ENCODE results near the gene ETV3.

ETV3 gene

GRCh38 chr1:157108448-157108847 is 29.7 kb downstream of the ETV3 start:
- TF ChIP-seq POLR2AphosphoS5 (IDR thresholded peaks at IDR 0.05; ENCODE audit: low read depth, low read length) (no peak), TAF1 (IDR thresholded peaks at IDR 0.05; ENCODE audit: borderline replicate concordance, insufficient read depth, low read length) (no peak), REST (IDR thresholded peaks at IDR 0.05; ENCODE audit: insufficient read depth in 1 of 2, low read depth in 2 of 2, low read length in 2 of 2) (no peak), FOXP2 (optimal IDR thresholded peaks at IDR 0.05; ENCODE audit: borderline replicate concordance, extremely low read depth, extremely low read length, insufficient read depth) (no peak), SIN3A (IDR thresholded peaks at IDR 0.05; ENCODE audit: borderline replicate concordance, insufficient read depth, low read length) (no peak)

- no peak for TF ChIP-seq POLR2AphosphoS5 (IDR thresholded peaks at IDR 0.05; ENCODE audit: low read depth, low read length)
- no peak for TF ChIP-seq TAF1 (IDR thresholded peaks at IDR 0.05; ENCODE audit: borderline replicate concordance, insufficient read depth, low read length)
- no peak for TF ChIP-seq REST (IDR thresholded peaks at IDR 0.05; ENCODE audit: insufficient read depth in 1 of 2, low read depth in 2 of 2, low read length in 2 of 2)
- no peak for TF ChIP-seq SIN3A (IDR thresholded peaks at IDR 0.05; ENCODE audit: borderline replicate concordance, insufficient read depth, low read length)
- no peak for TF ChIP-seq FOXP2 (optimal IDR thresholded peaks at IDR 0.05; ENCODE audit: borderline replicate concordance, extremely low read depth, extremely low read length, insufficient read depth)
Measured at GRCh38 chr1:157107702-157108101, 30.5 kb downstream of the ETV3 start.

- TF ChIP-seq POLR2AphosphoS5 (IDR thresholded peaks at IDR 0.05; ENCODE audit: low read depth, low read length) (no peak), TAF1 (IDR thresholded peaks at IDR 0.05; ENCODE audit: borderline replicate concordance, insufficient read depth, low read length) (no peak), SIN3A (IDR thresholded peaks at IDR 0.05; ENCODE audit: borderline replicate concordance, insufficient read depth, low read length) (no peak), REST (IDR thresholded peaks at IDR 0.05; ENCODE audit: insufficient read depth in 1 of 2, low read depth in 2 of 2, low read length in 2 of 2) (no peak), FOXP2 (optimal IDR thresholded peaks at IDR 0.05; ENCODE audit: borderline replicate concordance, extremely low read depth, extremely low read length, insufficient read depth) (no peak)
Measured at GRCh38 chr1:157106813-157107189, 31.4 kb downstream of the ETV3 start.

GRCh38 chr1:157105988-157106812 is 32.0 kb downstream of the ETV3 start:
- TF ChIP-seq SIN3A (IDR thresholded peaks at IDR 0.05; ENCODE audit: borderline replicate concordance, insufficient read depth, low read length) (no peak), FOXP2 (optimal IDR thresholded peaks at IDR 0.05; ENCODE audit: borderline replicate concordance, extremely low read depth, extremely low read length, insufficient read depth) (no peak)

GRCh38 chr1:157105298-157105987 is 32.8 kb downstream of the ETV3 start:
- no peak for TF ChIP-seq FOXP2 (optimal IDR thresholded peaks at IDR 0.05; ENCODE audit: borderline replicate concordance, extremely low read depth, extremely low read length, insufficient read depth)
- TF ChIP-seq TAF1 (IDR thresholded peaks at IDR 0.05; ENCODE audit: borderline replicate concordance, insufficient read depth, low read length): no peak
- TF ChIP-seq REST (IDR thresholded peaks at IDR 0.05; ENCODE audit: insufficient read depth in 1 of 2, low read depth in 2 of 2, low read length in 2 of 2): no peak
- TF ChIP-seq POLR2AphosphoS5 (IDR thresholded peaks at IDR 0.05; ENCODE audit: low read depth, low read length): no peak
- no peak for TF ChIP-seq SIN3A (IDR thresholded peaks at IDR 0.05; ENCODE audit: borderline replicate concordance, insufficient read depth, low read length)
